ENCODE measurements around the gene BRD4.

Gene BRD4

GRCh38 chr19:15188851-15189250 is 143.5 kb downstream of the BRD4 start:
- no peak for DNase-seq

- peak; percentile 39 for DNase-seq
Observed at GRCh38 chr19:15187026-15188007, 145.0 kb downstream of the BRD4 start.

Data from hematopoietic multipotent progenitor cell treated with erythropoietin and hydrocortisone succinate and interleukin-3 and kit ligand, for 6 days (in vitro differentiated cells).